ENCODE results near the gene CISD2.

The CISD2 gene

GRCh38 chr4:102832667-102833066 is 36.1 kb upstream of the CISD2 start:
- TF ChIP-seq CTCF (IDR thresholded peaks at IDR 0.05; ENCODE audit: borderline replicate concordance, insufficient read depth, low read depth, low read length), result no peak
- H3K4me3 ChIP-seq (ENCODE audit: low read depth, low read length), result no peak overlapping the region

- H3K4me3 ChIP-seq (ENCODE audit: low read depth, low read length), result no peak overlapping the region
- TF ChIP-seq CTCF (IDR thresholded peaks at IDR 0.05; ENCODE audit: borderline replicate concordance, insufficient read depth, low read depth, low read length), result no peak
Observed at GRCh38 chr4:102836596-102836995, 32.2 kb upstream of the CISD2 start.

- TF ChIP-seq CTCF (IDR thresholded peaks at IDR 0.05; ENCODE audit: borderline replicate concordance, insufficient read depth, low read depth, low read length), result no peak
Observed at GRCh38 chr4:102842367-102842766, 26.4 kb upstream of the CISD2 start.

GRCh38 chr4:102843273-102843672 is 25.5 kb upstream of the CISD2 start:
- no peak for TF ChIP-seq CTCF (IDR thresholded peaks at IDR 0.05; ENCODE audit: borderline replicate concordance, insufficient read depth, low read depth, low read length)

More at GRCh38 chr4:102842367-102842766, 26.4 kb upstream of the CISD2 start:
- H3K4me3 ChIP-seq (ENCODE audit: low read depth, low read length), result no peak overlapping the region

GRCh38 chr4:102843938-102844337 is 24.9 kb upstream of the CISD2 start:
- TF ChIP-seq CTCF (IDR thresholded peaks at IDR 0.05; ENCODE audit: borderline replicate concordance, insufficient read depth, low read depth, low read length), result no peak
- no peak overlapping the region for H3K4me3 ChIP-seq (ENCODE audit: low read depth, low read length)

More at GRCh38 chr4:102843273-102843672, 25.5 kb upstream of the CISD2 start:
- H3K4me3 ChIP-seq (ENCODE audit: low read depth, low read length), result no peak overlapping the region

GRCh38 chr4:102847687-102848086 is 21.1 kb upstream of the CISD2 start:
- no peak overlapping the region for H3K4me3 ChIP-seq (ENCODE audit: low read depth, low read length)
- TF ChIP-seq CTCF (IDR thresholded peaks at IDR 0.05; ENCODE audit: borderline replicate concordance, insufficient read depth, low read depth, low read length), result no peak

- no peak for TF ChIP-seq CTCF (IDR thresholded peaks at IDR 0.05; ENCODE audit: borderline replicate concordance, insufficient read depth, low read depth, low read length)
Observed at GRCh38 chr4:102849579-102850104, 19.1 kb upstream of the CISD2 start.

More at GRCh38 chr4:102849579-102850104, 19.1 kb upstream of the CISD2 start:
- H3K4me3 ChIP-seq (ENCODE audit: low read depth, low read length), result no peak overlapping the region
